G401 (cell line): ENCODE results near the gene LPGAT1. TPM values are rescaled to one million over a fixed set of nuclear protein-coding genes. Genes with fewer than 3 reads are reported as not detected.

ENCODE experiments used
- total RNA-seq: library from RNA; depleted of rRNA; stranded (reverse); fragments of >200 nt; shearing (Covaris generic); gene quantifications from 2 replicates; pipeline ENCODE4 v1.2.3, GENCODE V29; 2014; rRNA removed

The LPGAT1 gene
- total RNA-seq, 1 experiment from 2014 or later, result 19.3 TPM

Other genes with a start within 250 kb of the LPGAT1 start
- gene NEK2, start 155.1 kb downstream of the LPGAT1 start, total RNA-seq, result 38.2 and 42.5 TPM in 2 replicates
- 9.4 and 15.3 TPM in 2 replicates for gene INTS7, start 204.8 kb upstream of the LPGAT1 start, total RNA-seq
- gene DTL, start 205.0 kb upstream of the LPGAT1 start, total RNA-seq, result 29.9 and 38.1 TPM in 2 replicates